ENCODE measurements around the gene KIFC3.
"Not testable (repeated sequence)": the region's sequence is repeated elsewhere in the genome, so short reads cannot be mapped to it uniquely, and the experiment has no call there.

Gene KIFC3

DNA sequence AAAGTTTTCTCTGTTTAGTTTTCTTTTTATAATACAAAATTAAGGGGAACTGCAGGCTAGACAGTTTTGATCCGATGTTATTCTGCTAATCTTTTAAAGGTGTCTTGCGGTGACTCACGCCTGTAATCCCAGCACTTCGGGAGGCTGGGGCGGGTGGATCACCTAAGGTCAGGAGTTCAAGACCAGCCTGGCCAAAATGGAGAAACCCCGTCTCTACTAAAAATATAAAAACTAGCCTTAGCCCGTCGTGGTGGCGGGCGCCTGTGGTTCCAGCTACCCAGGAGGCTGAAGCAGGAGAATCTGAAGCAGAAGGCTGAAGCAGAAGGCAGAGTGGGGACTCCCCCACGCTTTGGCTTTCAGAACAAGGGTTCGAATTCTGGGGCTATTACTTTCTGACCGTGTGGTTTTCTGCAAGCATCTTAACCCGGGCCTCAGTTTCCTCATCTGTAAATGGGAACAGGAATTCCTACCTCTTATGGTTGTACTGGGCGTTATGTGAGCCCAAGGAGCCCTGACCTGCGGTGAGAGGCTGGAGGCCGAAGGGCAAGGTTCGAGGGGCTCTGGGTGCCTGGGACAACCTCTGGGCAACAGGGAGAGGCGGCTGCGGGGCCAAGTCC, 67.9 kb downstream of the KIFC3 start:
- no peak for DNase-seq

DNA sequence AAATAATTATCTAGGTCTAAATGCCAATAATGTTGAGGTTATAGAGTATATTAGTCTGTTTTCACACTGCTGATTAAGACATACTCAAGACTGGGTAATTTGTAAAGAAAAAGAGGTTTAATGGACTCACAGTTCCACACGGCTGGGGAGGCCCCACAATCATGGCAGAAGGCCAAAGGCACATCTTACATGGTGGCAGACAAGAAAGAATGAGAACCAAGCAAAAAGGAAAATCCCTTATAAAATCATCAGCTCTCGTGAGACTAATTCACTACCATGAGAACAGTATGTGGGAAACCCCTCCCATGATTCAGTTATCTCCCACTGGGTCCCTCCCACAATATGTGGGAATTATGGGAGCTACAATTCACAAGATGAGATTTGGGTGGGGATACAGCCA, 69.6 kb downstream of the KIFC3 start:
- no peak for DNase-seq

DNA sequence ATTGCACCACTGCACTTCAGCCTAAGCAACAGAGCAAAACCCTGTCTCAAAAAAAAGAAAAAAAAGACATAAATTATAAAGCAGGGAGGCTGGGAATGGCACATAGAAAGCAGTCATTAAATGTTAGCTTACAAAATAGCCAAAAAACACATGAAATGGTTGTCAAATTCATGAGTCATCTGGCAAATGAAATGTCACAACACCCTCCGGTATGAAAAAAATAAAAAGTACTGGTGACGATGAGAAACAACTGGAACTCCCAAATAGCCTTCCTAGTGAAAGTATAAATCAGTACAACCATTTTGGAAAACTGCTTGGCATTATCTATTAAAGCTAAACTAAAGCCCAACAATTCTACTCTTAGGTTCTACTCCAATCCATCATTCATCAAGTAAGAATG, 70.3 kb downstream of the KIFC3 start:
- no peak for DNase-seq

DNA sequence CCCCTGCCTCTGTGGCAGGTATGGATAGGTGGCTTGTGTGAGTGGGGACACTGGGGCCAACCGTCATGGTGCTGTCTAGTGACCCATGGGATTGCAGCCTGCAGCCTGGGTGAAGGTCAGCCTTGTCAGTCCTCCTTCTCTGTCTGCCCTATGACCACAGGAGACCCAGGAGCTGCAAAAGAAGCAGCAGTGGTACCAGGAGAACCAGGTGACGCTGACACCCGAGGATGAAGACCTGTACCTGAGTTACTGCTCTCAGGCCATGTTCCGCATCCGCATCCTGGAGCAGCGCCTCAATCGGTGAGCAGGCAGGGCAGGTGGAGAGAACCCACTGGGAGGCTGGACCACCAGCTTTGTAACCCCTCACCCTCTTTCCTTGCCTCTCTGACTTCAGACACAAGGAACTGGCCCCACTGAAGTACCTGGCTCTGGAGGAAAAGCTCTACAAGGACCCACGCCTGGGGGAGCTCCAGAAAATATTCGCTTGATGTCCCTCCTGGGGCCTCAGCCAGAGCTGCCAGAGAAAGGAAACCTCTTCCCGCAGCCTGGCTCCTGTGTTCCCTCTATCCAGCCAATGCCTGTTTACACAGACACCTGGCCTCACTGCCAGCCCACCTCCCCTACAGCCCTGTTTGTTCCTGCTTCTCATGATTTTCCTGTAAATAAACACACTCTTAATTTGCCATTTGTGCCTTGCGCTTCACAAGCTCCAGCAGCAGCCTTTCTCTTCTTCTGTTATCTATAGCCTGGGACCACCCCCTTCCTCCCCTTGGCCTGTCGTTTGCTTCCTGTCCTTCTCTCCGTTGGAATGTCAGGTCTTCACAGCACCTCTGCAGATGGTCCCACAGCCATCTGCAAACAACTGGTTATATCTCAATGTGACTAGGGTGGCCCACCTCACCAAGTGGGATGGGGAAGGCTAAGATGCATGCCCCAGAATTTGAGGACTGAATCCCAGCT, 71.2 kb downstream of the KIFC3 start:
- no peak for DNase-seq

DNA sequence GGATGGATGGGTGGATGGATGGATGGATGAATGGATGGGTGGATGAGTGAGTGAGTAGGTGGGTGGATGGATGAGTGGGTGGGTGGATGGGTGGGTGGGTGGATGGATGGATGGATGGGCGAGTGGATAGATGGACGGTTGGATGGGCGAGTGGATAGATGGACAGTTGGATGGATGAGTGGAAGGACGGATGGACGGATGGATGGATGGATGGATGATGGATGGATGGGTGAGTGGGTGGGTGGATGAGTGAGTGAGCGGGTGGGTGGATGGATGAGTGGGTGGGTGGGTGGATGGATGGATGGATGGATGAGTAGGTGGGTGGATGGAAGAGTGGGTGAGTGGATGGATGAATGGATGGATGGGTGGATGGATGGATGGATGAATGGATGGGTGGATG, 72.4 kb downstream of the KIFC3 start:
- DNase-seq = not testable (repeated sequence)

DNA sequence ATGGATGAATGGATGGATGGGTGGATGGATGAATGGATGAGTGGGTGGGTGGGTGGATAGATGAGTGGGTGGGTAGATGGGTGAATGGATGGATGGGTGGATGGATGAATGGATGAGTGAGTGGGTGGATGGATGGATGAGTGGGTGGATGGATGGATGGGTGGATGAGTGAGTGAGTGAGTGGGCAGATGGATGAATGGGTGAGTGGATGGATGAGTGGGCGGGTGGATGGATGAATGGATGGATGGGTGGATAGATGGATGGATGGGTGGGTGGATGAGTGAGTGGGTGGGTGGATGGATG, 73.2 kb downstream of the KIFC3 start:
- DNase-seq = no peak

DNA sequence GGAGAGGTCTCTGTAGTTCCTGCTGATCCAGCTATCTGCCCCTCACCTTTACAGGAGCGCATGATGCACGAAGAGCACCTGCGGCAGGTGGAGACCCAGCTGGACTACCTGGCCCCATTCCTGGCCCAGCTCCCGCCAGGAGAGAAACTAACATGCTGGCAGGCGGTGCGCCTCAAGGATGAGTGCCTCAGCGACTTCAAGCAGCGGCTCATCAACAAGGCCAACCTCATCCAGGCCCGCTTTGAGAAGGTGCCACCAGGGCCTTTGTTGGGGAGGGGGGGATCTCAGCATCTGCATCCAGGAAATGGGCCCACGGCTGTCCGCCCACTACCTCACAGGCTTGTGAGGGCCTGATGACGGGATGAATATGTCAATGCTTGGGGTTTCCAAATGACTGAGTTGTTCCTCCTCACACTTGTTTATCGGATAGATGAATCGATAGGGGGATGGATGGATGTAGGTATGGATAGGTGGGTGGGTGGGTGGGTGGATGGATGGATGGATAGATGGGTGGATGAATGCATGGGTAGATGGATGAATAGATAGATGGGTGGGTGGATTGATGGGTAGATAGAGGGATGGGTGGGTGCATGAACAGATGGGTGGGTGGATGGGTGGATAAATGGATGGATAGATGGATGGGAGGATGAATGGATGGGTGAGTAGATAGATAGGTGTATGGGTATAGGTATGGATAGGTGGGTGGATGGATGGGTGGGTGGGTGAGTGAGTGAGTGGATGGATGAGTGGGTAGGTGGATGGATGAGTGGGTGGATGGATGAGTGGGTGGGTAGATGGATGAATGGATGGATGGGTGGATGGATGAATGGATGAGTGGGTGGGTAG, 73.7 kb downstream of the KIFC3 start:
- no peak for DNase-seq

DNA sequence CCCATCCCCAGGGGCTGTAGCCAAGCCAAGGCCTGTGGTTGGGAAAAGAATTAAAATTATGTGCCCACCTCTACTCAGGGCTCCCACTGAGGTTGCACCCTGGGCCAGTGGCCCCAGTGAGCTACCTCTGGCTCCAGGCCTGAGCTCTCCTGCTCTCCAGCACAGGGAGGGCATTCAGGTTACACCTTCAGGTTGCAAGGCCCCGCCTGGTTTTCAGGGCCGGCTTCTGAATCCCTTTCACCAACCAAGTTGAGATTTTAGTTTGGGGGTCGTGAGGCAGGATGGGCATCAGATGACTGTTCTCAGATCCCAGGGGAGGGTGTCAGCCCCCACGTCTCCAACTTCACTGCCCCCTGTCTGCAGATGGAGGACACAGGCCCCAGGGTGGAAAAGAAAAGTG, 74.7 kb downstream of the KIFC3 start:
- DNase-seq = no peak

DNA sequence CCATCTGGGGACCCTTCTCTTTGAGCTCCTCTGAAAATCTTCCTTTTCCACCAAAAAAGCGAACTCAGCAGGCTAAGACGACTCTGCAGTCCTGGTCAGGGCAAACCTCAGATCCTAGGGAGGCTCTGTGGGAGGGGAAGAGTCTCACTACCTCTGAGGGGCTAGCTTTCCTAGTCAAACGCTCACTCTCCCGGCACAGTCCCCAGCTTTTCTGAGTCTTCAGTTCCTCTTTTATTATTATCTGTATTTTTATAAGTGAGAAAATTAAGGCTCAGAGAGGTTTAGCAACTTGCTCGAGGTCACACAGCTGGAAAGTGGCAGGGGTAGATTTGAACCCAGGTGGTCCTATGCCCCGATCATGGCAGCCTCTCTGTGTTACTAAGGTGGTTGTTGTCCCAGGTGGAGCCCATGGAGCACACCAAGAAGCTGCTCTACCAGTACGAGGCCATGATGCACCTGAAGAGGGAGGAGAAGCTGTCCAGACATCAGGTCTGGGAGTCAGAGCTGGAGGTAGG, 75.8 kb downstream of the KIFC3 start:
- no peak for DNase-seq

DNA sequence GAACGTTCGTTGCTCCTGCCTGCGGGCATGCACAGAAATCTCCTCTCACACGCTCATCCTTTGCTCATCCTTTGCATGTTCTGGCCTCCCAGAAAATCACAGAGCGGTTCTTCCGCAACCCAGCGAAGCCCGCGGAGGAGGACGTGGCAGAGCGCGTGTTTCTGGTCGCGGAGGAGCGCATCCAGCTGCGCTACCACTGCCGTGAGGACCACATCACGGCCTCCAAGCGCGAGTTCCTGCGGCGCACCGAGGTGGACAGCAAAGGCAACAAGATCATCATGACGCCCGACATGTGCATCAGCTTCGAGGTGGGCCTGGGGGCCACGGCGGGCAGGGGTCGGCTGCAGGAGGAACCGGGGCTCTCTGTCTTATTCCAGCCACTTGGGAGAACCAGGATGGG, 76.3 kb downstream of the KIFC3 start:
- DNase-seq = no peak

DNA sequence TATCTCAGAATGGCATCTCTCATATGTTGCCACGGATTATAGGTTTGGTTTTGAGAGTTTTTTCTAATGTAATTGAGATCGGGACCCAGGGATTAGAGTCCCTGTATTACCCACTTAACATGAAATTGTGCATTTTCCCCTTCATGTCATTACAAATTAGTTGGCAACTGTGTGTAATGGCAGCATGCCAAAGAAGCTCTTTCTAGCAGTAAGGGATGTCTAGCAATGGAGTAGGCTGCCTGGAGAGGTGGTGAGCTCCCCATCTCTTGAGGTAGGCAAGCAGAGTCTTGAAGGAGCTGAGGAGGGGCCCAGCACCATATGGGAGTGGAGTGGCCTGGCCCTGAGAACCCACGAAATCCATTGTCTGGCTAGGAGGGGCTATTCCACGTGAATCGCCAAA, 76.7 kb downstream of the KIFC3 start:
- no peak for DNase-seq

DNA sequence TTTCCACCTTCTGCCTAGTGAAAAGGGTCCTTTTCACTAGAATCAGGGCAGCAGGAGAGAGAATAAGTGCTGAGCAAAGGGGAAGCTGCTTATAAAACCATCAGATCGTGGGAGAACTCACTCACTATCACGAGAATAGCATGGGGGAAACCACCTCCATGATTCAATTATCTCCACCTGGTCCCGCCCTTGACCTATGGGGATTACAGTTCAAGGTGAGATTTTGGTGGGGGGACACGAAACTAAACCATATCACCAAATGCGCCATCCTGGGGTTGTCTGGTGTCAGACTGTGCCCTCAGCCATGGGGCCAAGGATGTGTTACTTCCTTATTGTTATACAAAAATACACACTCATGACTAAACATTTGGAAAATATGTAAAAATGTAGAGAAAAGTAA, 77.1 kb downstream of the KIFC3 start:
- no peak for DNase-seq

DNA sequence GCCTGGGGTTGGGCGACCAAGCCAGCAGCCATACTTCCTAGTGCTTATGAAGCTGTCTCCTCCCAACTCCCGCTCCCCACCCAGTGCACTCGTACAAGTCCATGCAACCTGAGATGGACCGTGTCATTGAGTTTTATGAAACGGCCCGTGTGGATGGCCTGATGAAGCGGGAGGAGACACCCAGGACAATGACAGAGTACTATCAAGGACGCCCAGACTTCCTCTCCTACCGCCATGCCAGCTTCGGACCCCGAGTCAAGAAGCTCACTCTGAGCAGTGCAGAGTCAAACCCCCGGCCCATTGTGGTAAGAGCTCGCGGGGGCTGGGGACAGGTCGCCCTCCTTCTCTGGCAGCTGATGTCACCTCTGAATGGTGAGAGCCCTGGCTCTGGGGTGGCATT, 77.8 kb downstream of the KIFC3 start:
- no peak for DNase-seq

DNA sequence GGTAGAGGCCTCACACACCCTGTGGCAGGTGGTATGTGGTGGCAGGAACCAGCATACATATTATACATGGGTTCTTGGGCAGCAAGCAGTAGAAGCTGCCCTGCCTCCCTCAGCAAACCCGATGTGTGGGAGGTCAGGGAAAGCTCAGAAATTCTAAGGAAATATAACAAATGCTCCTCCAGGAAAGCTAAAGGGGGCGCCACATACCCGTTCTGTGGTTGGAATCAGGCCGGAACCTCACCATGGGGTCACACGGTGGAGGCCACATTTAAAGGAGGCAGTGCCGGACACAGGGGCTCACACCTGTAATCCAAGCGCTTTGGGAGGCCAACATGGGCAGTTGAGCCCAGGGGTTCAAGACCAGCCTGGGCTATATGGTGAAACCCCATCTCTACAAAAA, 79.1 kb downstream of the KIFC3 start:
- DNase-seq = no peak

DNA sequence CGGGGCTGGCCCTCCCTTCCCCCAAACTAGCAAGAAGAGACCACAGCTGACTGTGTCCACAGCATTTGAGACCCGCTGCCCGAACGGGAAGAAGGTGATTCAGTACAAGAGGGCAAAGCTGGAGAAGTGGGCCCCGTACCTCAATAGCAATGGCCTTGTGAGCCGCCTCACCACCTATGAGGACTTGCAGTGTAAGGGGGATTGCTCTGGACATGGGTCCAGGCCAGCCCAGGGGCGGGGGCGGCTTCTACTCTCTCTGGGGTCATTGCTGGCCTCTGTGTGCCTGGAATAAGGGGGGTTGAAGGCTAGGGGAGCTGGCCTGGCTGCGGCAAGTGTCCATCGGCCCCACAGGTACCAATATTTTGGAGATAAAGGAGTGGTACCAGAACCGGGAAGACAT, 79.6 kb downstream of the KIFC3 start:
- no peak for DNase-seq

DNA sequence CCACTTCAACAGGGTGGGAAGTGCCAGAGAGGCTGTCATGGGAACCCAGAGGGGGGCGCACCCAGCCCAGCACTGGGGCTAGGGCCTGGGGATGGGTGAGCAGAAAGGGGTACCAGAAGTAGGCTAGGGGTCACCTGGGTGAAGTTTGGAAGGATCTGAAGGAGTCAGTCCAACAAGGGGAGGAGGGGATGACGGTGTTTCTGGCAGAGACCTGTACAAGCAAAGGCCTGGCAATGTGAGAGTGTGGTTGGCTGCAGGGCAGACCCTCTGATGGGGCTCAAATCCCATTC, 80.1 kb downstream of the KIFC3 start:
- no peak for DNase-seq

DNA sequence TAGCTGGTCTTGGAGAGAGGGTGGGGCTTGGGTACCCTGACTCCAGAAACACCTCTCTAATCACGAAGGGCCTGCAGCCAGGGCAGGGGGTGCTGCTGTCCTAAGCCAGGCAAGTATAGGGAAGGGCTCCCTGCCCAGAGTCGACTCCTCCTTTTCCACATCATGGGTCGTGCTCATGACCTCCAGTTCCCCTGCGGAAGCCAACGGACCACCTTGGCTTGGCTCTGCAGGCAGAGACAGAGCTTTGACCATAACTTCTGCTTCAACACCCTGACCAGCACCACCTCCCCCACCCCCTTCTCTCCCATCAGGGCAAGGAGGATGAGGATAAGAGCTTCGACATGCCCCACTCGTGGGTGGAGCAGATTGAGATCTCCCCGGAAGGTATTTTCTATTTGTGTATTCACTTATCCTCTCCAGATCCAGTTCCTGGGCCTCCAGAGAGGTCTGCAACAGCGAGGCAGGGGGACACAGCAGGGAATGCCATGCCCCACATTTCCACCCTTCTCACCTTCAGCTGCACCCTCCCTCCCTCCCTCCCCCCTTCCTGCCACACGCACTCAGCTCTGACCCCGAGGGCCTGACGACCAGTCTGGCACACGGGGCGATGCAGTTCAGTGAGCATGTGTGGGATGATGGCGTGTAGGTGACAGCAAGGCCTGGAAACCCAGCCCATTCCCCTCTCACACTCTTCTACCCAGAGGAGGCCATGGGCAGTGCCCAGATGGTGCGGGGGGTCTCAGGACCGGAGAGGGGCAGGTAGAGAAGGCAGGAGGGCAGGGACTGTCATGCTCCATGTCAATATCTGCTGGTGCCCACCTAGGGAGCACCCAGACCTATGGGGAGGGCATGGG, 80.7 kb downstream of the KIFC3 start:
- DNase-seq = no peak

DNA sequence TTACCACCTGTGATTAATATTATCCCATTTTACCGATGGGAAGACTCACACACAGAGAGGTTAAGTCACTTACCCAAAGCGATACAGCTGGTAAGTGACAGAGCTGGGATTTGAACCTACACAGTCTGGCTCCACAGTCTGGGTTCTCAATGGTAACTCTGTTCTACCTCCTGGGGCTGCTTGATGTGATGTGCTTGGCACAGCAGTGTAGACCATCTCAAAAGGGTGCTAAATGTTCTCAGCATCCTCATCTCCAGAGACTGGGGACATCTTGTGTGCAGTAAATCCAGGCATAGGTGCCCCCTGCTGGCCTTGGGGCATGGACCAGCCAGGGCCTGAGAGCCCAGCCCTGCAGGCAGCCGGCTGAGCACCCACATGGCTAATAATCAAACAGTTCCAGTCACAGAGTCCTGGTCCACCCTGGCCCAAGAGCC, 82.1 kb downstream of the KIFC3 start:
- peak; percentile 42 to 61 for DNase-seq

DNA sequence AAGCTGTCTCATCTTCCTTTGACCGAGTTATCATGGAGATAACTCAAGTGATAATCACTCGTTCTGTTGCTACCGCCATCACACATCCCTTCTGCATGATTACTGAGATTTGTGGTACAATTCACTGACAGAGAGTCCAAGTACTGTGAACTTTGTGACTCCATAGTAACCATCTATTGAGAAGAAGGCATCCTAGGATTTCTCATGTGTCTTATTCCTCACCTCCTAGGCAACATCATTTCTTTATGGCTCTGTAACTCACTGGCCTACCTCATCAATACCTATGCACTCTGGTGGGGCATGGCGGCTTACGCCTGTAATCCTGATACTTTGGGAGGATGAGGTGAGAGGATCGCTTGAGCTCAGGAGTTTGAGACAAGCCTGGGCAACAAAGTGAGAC, 88.2 kb downstream of the KIFC3 start:
- DNase-seq = no peak

DNA sequence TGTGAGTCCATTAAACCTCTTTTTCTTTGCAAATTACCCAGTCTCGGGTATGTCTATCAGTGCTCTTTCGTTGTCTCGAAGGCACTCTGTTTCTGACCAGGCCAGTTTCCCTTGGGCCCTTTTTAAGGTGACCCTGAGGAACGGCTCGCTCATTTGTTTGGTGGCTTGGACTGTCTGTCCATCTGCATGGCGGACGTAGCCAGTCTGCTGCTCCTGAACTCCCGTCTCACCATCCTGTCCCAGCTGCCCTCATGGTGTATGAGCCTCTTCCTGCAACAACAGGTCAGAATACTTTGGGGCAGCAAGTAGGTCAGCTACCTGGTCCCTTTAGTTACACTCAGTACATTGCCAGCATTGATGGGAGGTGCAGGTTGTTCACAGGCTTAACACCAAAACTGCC, 88.7 kb downstream of the KIFC3 start:
- DNase-seq = no peak

DNA sequence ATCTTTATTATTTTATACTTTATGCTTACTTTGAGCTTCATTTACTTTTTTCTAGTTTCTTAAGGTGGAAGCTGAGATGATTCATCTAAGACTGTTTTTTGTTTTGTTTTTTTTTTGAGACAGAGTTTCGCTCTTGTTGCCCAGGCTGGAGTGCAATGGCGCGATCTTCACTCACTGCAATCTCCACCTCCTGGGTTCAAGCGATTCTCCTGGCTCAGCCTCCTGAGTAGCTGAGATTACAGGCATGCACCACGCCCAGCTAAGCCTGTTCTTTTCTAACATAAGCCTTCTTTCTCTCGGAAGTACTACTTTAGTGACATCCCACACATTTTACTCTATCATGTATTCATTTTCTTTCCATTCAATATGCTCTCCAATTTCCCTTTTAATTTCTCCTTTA, 89.7 kb downstream of the KIFC3 start:
- DNase-seq = not testable (repeated sequence)

DNA sequence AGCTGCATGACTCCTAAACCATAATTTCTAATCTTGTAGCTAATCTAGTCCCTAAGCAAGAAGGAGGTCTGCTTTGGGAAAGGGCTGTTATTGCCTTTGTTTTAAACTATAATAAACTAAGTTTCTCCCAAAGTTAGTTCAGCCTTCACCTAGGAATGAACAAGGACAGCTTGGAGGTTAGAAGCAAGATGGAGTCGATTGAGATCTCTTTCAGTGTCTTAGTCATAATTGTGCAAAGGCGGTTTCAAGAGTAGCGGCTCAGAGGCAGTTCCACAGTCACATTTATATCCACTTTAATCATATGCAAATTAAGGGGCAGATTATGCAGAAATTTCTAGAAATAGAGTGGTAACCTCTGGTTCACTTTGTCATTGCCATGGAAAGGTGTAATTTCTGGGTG, 90.3 kb downstream of the KIFC3 start:
- no peak for DNase-seq

DNA sequence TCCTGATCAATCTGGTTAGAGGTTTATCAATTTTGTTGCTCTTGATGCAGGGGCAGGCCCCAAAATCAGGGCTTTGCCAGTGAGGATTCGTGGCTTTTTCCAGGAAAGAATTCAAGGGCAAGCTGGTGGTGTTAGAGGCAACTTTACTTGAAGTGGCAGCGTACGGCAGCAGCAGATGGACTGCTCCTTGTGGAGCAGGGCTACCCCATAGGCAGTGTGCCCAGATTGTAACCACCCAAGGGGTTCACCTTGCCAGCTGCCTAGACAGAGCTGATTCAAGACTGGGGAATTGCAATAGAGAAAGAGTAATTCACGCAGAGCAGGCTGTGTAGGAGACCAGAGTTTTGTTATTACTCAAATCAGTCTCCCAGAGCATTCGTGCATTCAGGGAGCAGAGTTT, 90.9 kb downstream of the KIFC3 start:
- no peak for DNase-seq
